ENCODE measurements around the gene PIK3C3.

Gene PIK3C3

DNA sequence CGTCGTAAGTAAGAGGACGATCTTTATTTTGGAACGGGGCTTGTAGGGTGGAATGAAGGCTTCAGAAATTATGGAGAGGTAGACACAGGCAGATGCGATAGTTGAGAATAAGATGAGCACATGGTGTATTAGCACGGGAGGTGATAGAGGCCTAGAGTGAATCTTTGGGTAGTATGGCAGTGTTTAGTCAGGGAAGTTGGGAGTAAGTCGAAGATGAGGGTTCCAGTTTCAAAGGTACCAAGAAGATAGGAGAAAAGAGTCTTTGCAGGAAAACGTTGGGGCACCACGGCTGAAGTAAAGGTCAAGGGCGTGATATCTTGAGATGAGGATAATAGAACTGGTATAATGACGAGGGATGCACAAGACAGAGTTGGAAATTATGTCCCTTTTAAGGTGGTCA, 654 bp downstream of the PIK3C3 start:
- Histone ChIP-seq H3K4me2 (peak overlapping the region; percentile 79 to 99 (median 89)), H3K9ac (peak overlapping the region; percentile 83 to 95 (median 90)), H3K4me1 (peaks cover 10 to 28% (median 19%) of the 10 kb centered on the region in 10 experiments; a peak in 19 of 20 replicates), H3K9me3 (replicated peaks in 1 of 11) (0 out of 22 replicates have a peak, but pooled peaks cover 0 to 8% (median 0%) of the 10 kb centered on the region in 11 experiments), H3K27ac (peak overlapping the region; percentile 73 to 95 (median 85)), H3K4me3 (peak overlapping the region; percentile 81 to 99 (median 90)), H3K27me3 (no peaks in the 10 kb centered on the region), H3K36me3 (peaks cover 29 to 39% (median 34%) of the 10 kb centered on the region in 11 experiments), H4K20me1 (peaks cover 0 to 37% (median 5%) of the 10 kb centered on the region in 11 experiments; a peak in 12 of 22 replicates)
- TF ChIP-seq Cebpa-rat (IDR thresholded peaks at IDR 0.05) = no peak

DNA sequence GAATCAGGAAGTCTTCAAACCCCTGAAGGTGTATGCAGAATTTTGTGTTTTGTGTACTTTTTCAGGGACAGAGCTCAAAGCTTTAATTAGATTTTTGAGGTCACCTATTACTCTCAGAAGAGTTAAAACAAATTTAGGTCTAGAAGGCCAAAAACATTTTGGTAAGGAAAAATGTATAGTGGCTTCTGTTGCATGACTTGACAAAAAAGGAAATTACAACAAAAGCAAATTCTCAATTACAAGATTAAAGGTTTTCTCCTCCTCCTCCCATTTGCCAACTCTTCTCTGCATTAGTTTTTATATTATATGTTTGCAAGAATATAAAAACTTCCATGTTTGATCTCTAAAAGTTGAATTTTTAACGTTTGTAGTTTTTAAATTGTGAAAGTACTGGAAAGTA, 4.0 kb downstream of the PIK3C3 start:
- peaks cover 10 to 28% (median 19%) of the 10 kb centered on the region in 10 experiments; a peak in 19 of 20 replicates for H3K4me1 ChIP-seq
- H3K27ac ChIP-seq = no peak overlapping the region
- H3K36me3 ChIP-seq = peaks cover 51 to 70% (median 66%) of the 10 kb centered on the region in 11 experiments
- TF ChIP-seq Cebpa-rat (IDR thresholded peaks at IDR 0.05) = no peak
- H3K9ac ChIP-seq = no peak overlapping the region
- no peak overlapping the region for H3K4me3 ChIP-seq
- no peaks in the 10 kb centered on the region for H3K27me3 ChIP-seq
- H3K9me3 ChIP-seq (replicated peaks in 1 of 11) = 0 out of 22 replicates have a peak, but pooled peaks cover 0 to 4% (median 0%) of the 10 kb centered on the region in 11 experiments
- H4K20me1 ChIP-seq = peaks cover 0 to 70% (median 11%) of the 10 kb centered on the region in 11 experiments; a peak in 13 of 22 replicates
- H3K4me2 ChIP-seq = no peak overlapping the region

DNA sequence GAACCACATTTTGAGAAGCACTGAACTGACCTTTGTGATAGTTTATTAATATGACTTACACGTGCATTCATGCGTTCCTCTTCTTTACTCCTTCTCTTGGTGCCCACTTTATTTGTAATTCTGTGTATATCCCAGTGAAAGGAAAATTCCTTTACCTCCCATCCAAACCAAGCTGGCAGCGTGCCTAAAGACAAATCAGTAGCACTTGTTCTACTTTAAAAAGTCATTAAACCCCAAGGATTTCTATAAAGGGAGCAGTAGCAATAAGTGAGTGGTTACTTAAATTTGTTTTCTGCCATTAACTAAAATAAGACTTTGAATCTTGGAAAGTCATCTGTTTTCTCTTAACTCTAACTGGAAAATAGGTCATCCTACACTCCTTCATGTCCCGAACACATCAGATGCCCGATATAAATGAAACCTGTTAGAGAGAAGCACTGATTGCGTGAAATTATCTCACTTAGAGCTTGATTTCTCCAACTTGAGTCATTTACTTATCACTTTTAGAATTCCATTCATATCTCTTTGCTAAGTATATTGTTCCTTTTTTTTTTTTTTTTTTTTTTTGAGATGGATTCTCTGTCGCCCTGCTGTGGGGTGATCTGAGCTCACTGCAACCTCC, 10.7 kb downstream of the PIK3C3 start:
- Histone ChIP-seq H4K20me1 (peaks cover 0 to 98% (median 36%) of the 10 kb centered on the region in 11 experiments; a peak in 17 of 22 replicates), H3K4me1 (no peaks in the 10 kb centered on the region; a peak in 1 of 20 replicates), H3K9me3 (replicated peaks in 1 of 11) (0 out of 22 replicates have a peak, but pooled peaks cover 0 to under 1% (median 0%) of the 10 kb centered on the region in 11 experiments), H3K27me3 (no peaks in the 10 kb centered on the region), H3K9ac (no peak overlapping the region), H3K36me3 (peaks cover 73 to 97% (median 91%) of the 10 kb centered on the region in 11 experiments), H3K27ac (no peak overlapping the region), H3K4me3 (no peak overlapping the region), H3K4me2 (no peak overlapping the region)
- TF ChIP-seq Cebpa-rat (IDR thresholded peaks at IDR 0.05) = no peak

DNA sequence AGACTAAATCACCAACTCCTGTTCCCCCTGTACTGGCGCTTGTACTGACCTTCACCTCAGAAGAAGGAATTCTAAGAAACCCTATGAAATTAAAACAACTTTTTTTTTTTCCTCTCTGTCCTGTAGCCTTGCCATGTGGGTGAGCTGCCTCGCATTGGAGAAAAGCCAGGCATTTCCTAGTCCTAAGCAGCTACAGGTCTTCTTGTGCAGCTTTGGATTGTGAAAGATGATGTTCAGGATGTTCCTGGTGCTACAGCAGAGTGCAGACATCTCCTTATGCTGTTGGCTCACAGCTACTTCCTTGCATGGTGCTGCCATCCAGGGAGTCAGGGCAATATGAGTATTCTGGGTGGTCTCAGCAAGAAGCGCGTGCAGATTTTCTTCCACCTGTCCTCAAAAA, 11.9 kb downstream of the PIK3C3 start:
- no peak for TF ChIP-seq Cebpa-rat (IDR thresholded peaks at IDR 0.05)
- Histone ChIP-seq H3K27me3 (no peaks in the 10 kb centered on the region), H3K4me1 (peaks cover 0 to 6% (median 3%) of the 10 kb centered on the region in 10 experiments; a peak in 18 of 20 replicates), H4K20me1 (peaks cover 0 to 97% (median 30%) of the 10 kb centered on the region in 11 experiments; a peak in 16 of 22 replicates), H3K4me3 (no peak overlapping the region), H3K27ac (no peak overlapping the region), H3K9me3 (replicated peaks in 1 of 11) (no peaks in the 10 kb centered on the region), H3K9ac (no peak overlapping the region), H3K36me3 (peaks cover 72 to 97% (median 88%) of the 10 kb centered on the region in 11 experiments), H3K4me2 (no peak overlapping the region)

DNA sequence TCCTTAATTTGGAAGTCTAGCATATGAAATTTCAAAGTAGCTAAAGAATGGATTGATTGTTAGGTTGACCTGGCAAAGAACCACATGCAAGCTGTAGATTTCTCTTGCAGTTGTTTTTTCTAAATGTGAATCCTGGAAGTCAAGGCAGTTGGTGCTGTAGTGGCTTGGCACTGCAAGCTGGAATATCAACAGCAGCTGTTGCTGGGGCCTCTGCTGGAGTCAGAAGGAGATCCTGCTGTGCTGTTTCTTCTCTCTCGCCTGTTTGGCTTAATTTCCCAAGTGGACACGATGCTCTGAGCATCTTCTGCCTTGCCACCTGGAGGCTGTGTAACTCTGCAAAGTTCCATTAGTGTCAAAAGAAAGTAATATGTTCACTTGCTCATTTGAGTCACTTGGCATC, 12.6 kb downstream of the PIK3C3 start:
- H4K20me1 ChIP-seq = peaks cover 0 to 97% (median 23%) of the 10 kb centered on the region in 11 experiments; a peak in 15 of 22 replicates
- peaks cover 67 to 96% (median 81%) of the 10 kb centered on the region in 11 experiments for H3K36me3 ChIP-seq
- TF ChIP-seq Cebpa-rat (IDR thresholded peaks at IDR 0.05) = no peak
- no peak overlapping the region for H3K27ac ChIP-seq
- no peak overlapping the region for H3K4me3 ChIP-seq
- H3K9ac ChIP-seq = no peak overlapping the region
- H3K9me3 ChIP-seq (replicated peaks in 1 of 11) = no peaks in the 10 kb centered on the region
- H3K27me3 ChIP-seq = no peaks in the 10 kb centered on the region
- no peak overlapping the region for H3K4me2 ChIP-seq
- H3K4me1 ChIP-seq = peaks cover 7 to 13% (median 11%) of the 10 kb centered on the region in 10 experiments; a peak in 19 of 20 replicates

DNA sequence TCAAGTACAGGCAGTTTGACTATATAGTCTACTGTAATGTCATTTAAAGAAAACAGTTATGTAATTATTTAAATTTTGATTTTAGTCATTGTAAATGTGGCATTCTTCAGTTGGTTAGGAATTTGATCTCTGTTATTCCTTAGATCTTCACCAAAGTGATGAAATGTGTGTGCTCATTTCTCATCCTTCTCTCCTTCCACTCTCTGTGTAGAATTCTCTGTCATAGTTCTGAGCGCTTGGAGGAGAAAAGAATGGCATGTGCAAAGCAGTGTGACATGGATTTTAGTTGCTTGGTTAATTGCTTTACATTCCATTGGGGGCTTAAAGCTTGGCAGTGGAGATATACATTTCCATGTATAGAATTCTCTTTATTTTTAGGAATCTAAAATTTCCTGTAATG, 14.8 kb downstream of the PIK3C3 start:
- Histone ChIP-seq H3K9ac (no peak overlapping the region), H3K4me1 (peaks cover 9 to 20% (median 16%) of the 10 kb centered on the region in 10 experiments; a peak in 19 of 20 replicates), H3K27me3 (no peaks in the 10 kb centered on the region), H3K27ac (no peak overlapping the region), H3K4me3 (no peak overlapping the region), H3K4me2 (no peak overlapping the region), H3K36me3 (peaks cover 62 to 96% (median 67%) of the 10 kb centered on the region in 11 experiments), H4K20me1 (peaks cover 0 to 99% (median 28%) of the 10 kb centered on the region in 11 experiments; a peak in 15 of 22 replicates), H3K9me3 (replicated peaks in 1 of 11) (no peaks in the 10 kb centered on the region)
- TF ChIP-seq Cebpa-rat (IDR thresholded peaks at IDR 0.05) = no peak

DNA sequence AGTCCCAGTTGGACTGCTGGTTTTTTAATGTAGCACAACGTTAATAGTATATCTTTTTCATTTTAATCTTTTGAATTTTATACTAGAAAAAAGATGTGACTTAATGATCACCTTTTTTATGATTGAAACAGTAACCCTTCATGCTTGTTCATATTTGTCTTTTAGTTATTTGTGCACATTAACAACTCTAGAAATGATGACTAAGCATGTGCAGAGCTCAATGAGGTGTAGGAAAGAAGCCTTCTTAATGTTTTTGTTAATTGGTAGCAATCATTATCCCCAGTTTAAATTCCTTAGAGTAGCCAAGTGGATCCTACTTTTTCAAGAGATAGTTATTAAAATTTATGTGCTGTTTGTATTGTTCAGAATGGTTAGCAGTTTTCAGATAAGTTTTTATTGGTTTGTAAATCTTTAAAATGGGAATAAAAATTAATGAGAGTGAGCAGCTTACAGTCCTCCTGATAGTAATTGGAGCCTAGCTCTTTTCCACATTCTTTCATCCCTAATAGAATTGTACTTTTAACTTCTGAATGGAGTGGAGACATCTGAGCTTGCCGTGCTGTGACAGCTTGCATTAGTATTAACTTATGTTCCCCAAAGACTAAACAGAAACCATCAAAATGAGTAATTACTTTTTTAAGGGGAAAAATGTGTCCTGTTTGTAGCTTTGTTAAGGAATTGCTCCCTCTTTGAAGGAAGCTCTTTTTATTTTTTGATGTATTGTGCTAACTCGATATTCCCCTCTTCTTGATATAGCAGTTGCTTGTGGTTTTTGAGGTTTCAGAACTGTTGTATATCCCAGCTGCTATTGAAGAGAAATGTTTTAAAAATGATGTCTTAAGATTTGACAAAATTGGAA, 17.3 kb downstream of the PIK3C3 start:
- 0 out of 22 replicates have a peak overlapping the region, but pooled peaks of 1 of the 11 experiments have one; percentile 10 for H3K9ac ChIP-seq
- peak overlapping the region; percentile 18 to 74 (median 53); a peak in 21 of 22 replicates for H3K4me2 ChIP-seq
- H3K36me3 ChIP-seq = peaks cover 55 to 96% (median 67%) of the 10 kb centered on the region in 11 experiments

DNA sequence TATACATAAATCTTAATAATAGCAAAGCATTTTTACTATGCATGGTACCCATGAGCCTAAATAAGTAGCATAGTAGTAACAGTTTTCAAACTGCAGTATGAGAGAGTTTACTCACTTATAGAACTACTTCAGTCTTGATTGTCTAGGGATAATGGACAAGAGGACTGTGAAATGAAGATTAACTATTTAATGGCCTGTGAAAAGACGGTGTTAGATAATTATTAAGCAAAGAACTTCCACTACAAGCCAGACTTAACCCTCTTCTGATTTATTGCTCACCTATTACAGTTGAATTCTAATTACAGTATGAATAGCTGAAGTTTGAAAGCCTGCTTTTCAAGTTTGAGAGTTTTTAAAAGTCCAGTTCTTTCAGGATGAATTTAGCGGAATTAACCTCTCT, 18.9 kb downstream of the PIK3C3 start:
- TF ChIP-seq Cebpa-rat (IDR thresholded peaks at IDR 0.05) = no peak
- H3K9me3 ChIP-seq (replicated peaks in 1 of 11) = no peaks in the 10 kb centered on the region
- no peak overlapping the region for H3K4me2 ChIP-seq
- H3K36me3 ChIP-seq = peaks cover 52 to 96% (median 67%) of the 10 kb centered on the region in 11 experiments
- H3K27ac ChIP-seq = no peak overlapping the region
- H3K4me1 ChIP-seq = peaks cover 9 to 20% (median 16%) of the 10 kb centered on the region in 10 experiments; a peak in 19 of 20 replicates
- peaks cover 0 to 95% (median 13%) of the 10 kb centered on the region in 11 experiments; a peak in 9 of 22 replicates for H4K20me1 ChIP-seq
- H3K4me3 ChIP-seq = no peak overlapping the region
- no peak overlapping the region for H3K9ac ChIP-seq
- H3K27me3 ChIP-seq = no peaks in the 10 kb centered on the region

More for the DNA sequence above, 17.3 kb downstream of the PIK3C3 start:
- Histone ChIP-seq H3K27ac (peak overlapping the region in 4 of 11 experiments; percentile 25 to 49 (median 42); a peak in 5 of 22 replicates), H3K4me3 (no peak overlapping the region; a peak in 1 of 20 replicates), H3K9me3 (replicated peaks in 1 of 11) (no peaks in the 10 kb centered on the region), H3K27me3 (no peaks in the 10 kb centered on the region), H3K4me1 (peaks cover 9 to 20% (median 16%) of the 10 kb centered on the region in 10 experiments; a peak in 19 of 20 replicates), H4K20me1 (peaks cover 0 to 97% (median 23%) of the 10 kb centered on the region in 11 experiments; a peak in 12 of 22 replicates)
- TF ChIP-seq Cebpa-rat (IDR thresholded peaks at IDR 0.05) = no peak

All from BLaER1 treated with 17β-estradiol and CSF1 and Interleukin-3, amounts not matched to agents 10 nM and 100 nM (cell line).